Activated T-cell treated with anti-CD3 and anti-CD28 coated beads, Interleukin-2, amount 50 U/mL, for 24 hours (primary cell): ENCODE measurements around the gene ASCL2.

Experiments
- DNase-seq: peaks from one replicate; pipeline ENCODE4 v3.0.0-alpha.2; 2020
- H3K27ac Mint-ChIP-seq: 2 replicates; pipeline ENCODE4 v1.8.0; 2020; ENCODE audit warnings: mild to moderate bottlenecking, mixed read lengths
- H3K27me3 Mint-ChIP-seq: 2 replicates; pipeline ENCODE4 v1.8.0; 2020; ENCODE audit warnings: mixed read lengths
- H3K36me3 Mint-ChIP-seq: 2 replicates; pipeline ENCODE4 v1.8.0; 2020; ENCODE audit warnings: low read depth, mixed read lengths
- H3K4me1 Mint-ChIP-seq: 2 replicates; pipeline ENCODE4 v1.8.0; 2020; ENCODE audit warnings: low read depth, mixed read lengths
- H3K4me3 Mint-ChIP-seq: 2 replicates; pipeline ENCODE4 v1.8.0; 2020; ENCODE audit warnings: mild to moderate bottlenecking, moderate library complexity, mixed read lengths
- H3K9me3 Mint-ChIP-seq: 2 replicates; pipeline ENCODE4 v1.8.0; 2020; ENCODE audit warnings: mixed read lengths

ASCL2 gene

GRCh38 chr11:2273311-2273710 lies 2.9 kb upstream of the ASCL2 start:
- no peaks in the 10 kb centered on the region for H3K9me3 Mint-ChIP-seq
- no peaks in the 10 kb centered on the region for H3K36me3 Mint-ChIP-seq
- H3K4me3 Mint-ChIP-seq = no peak overlapping the region
- H3K27ac Mint-ChIP-seq = no peak overlapping the region
- H3K4me1 Mint-ChIP-seq = peaks cover 9% of the 10 kb centered on the region
- H3K27me3 Mint-ChIP-seq = peaks cover 38% of the 10 kb centered on the region
- DNase-seq = no peak

GRCh38 chr11:2272946-2273280 lies 2.5 kb upstream of the ASCL2 start:
- Mint-ChIP-seq H3K9me3 (no peaks in the 10 kb centered on the region), H3K36me3 (no peaks in the 10 kb centered on the region), H3K27ac (no peak overlapping the region), H3K4me1 (peaks cover 12% of the 10 kb centered on the region), H3K4me3 (no peak overlapping the region), H3K27me3 (peaks cover 42% of the 10 kb centered on the region)
- DNase-seq = no peak

- H3K27ac Mint-ChIP-seq = no peak overlapping the region
These were observed 2.0 kb upstream of the ASCL2 start for GRCh38 chr11:2272228-2272945.

GRCh38 chr11:2271327-2272227 lies 1.2 kb upstream of the ASCL2 start:
- DNase-seq = no peak
- Mint-ChIP-seq H3K27ac (no peak overlapping the region), H3K36me3 (no peaks in the 10 kb centered on the region), H3K4me3 (no peak overlapping the region), H3K9me3 (no peaks in the 10 kb centered on the region), H3K27me3 (peaks cover 44% of the 10 kb centered on the region), H3K4me1 (peaks cover 16% of the 10 kb centered on the region)

More at GRCh38 chr11:2272228-2272945, 2.0 kb upstream of the ASCL2 start:
- peaks cover 14% of the 10 kb centered on the region for H3K4me1 Mint-ChIP-seq
- no peak for DNase-seq
- H3K27me3 Mint-ChIP-seq = peaks cover 44% of the 10 kb centered on the region
- H3K9me3 Mint-ChIP-seq = no peaks in the 10 kb centered on the region
- H3K4me3 Mint-ChIP-seq = no peak overlapping the region
- no peaks in the 10 kb centered on the region for H3K36me3 Mint-ChIP-seq

- DNase-seq = peak; percentile 71
- Mint-ChIP-seq H3K4me3 (no peak overlapping the region), H3K36me3 (no peaks in the 10 kb centered on the region), H3K9me3 (no peaks in the 10 kb centered on the region), H3K4me1 (peaks cover 22% of the 10 kb centered on the region), H3K27me3 (peaks cover 44% of the 10 kb centered on the region), H3K27ac (no peak overlapping the region)
These were observed 614 bp upstream of the ASCL2 start for GRCh38 chr11:2271077-2271326.

GRCh38 chr11:2269601-2270321 lies 627 bp downstream of the ASCL2 start:
- Mint-ChIP-seq H3K4me3 (peak overlapping the region; percentile 57), H3K4me1 (peaks cover 30% of the 10 kb centered on the region), H3K27ac (no peak overlapping the region), H3K36me3 (no peaks in the 10 kb centered on the region), H3K9me3 (no peaks in the 10 kb centered on the region), H3K27me3 (peaks cover 44% of the 10 kb centered on the region)
- DNase-seq = peak; percentile 69

- peak overlapping the region; percentile 59 for H3K27ac Mint-ChIP-seq
- DNase-seq = peak; percentile 87
- peak overlapping the region; percentile 57 for H3K4me3 Mint-ChIP-seq
- peaks cover 37% of the 10 kb centered on the region for H3K27me3 Mint-ChIP-seq
- no peaks in the 10 kb centered on the region for H3K9me3 Mint-ChIP-seq
- H3K36me3 Mint-ChIP-seq = no peaks in the 10 kb centered on the region
- peaks cover 30% of the 10 kb centered on the region for H3K4me1 Mint-ChIP-seq
These were observed 1.4 kb downstream of the ASCL2 start for GRCh38 chr11:2268729-2269600.

- Mint-ChIP-seq H3K9me3 (no peaks in the 10 kb centered on the region), H3K27ac (no peak overlapping the region)
- DNase-seq = no peak
These were observed 2.3 kb downstream of the ASCL2 start for GRCh38 chr11:2267851-2268728.

GRCh38 chr11:2267306-2267850 lies 3.0 kb downstream of the ASCL2 start:
- peaks cover 30% of the 10 kb centered on the region for H3K4me1 Mint-ChIP-seq
- DNase-seq = no peak
- no peaks in the 10 kb centered on the region for H3K36me3 Mint-ChIP-seq
- H3K27me3 Mint-ChIP-seq = peaks cover 24% of the 10 kb centered on the region
- H3K9me3 Mint-ChIP-seq = no peaks in the 10 kb centered on the region
- H3K27ac Mint-ChIP-seq = no peak overlapping the region
- no peak overlapping the region for H3K4me3 Mint-ChIP-seq

More at GRCh38 chr11:2267851-2268728, 2.3 kb downstream of the ASCL2 start:
- peaks cover 30% of the 10 kb centered on the region for H3K4me1 Mint-ChIP-seq
- H3K36me3 Mint-ChIP-seq = no peaks in the 10 kb centered on the region
- H3K27me3 Mint-ChIP-seq = peaks cover 31% of the 10 kb centered on the region
- peak overlapping the region; percentile 23 for H3K4me3 Mint-ChIP-seq

GRCh38 chr11:2266586-2267305 lies 3.6 kb downstream of the ASCL2 start:
- Mint-ChIP-seq H3K4me1 (peaks cover 30% of the 10 kb centered on the region), H3K27ac (no peak overlapping the region), H3K36me3 (no peaks in the 10 kb centered on the region), H3K27me3 (peaks cover 18% of the 10 kb centered on the region), H3K4me3 (peak overlapping the region; percentile 6), H3K9me3 (no peaks in the 10 kb centered on the region)
- no peak for DNase-seq

- no peaks in the 10 kb centered on the region for H3K9me3 Mint-ChIP-seq
- peak; percentile 51 for DNase-seq
- peak overlapping the region; percentile 80 for H3K27ac Mint-ChIP-seq
- H3K4me1 Mint-ChIP-seq = peaks cover 29% of the 10 kb centered on the region
- H3K4me3 Mint-ChIP-seq = peak overlapping the region; percentile 25
- H3K27me3 Mint-ChIP-seq = peaks cover 14% of the 10 kb centered on the region
- H3K36me3 Mint-ChIP-seq = no peaks in the 10 kb centered on the region
These were observed 4.4 kb downstream of the ASCL2 start for GRCh38 chr11:2265854-2266585.

- Mint-ChIP-seq H3K4me3 (no peak overlapping the region), H3K4me1 (peaks cover 26% of the 10 kb centered on the region), H3K27me3 (peaks cover 11% of the 10 kb centered on the region), H3K36me3 (no peaks in the 10 kb centered on the region), H3K27ac (peak overlapping the region; percentile 80), H3K9me3 (no peaks in the 10 kb centered on the region)
- DNase-seq = no peak
These were observed 5.0 kb downstream of the ASCL2 start for GRCh38 chr11:2265396-2265795.
